Bronchial epithelial cell (primary cell): ENCODE data around the gene VWA5B1. TPM values are rescaled to one million over a fixed set of nuclear protein-coding genes. Genes with fewer than 3 reads are reported as not detected.
A peak's percentile ranks its signal among the peaks of the same experiment; 100 is the strongest.

Experiments used
- DNase-seq: peaks from one replicate; pipeline ENCODE4 v3.0.0-alpha.2; 2010; ENCODE audit warnings: low read depth
- FAIRE-seq: peaks from 2 replicates; lab custom pipeline; 2011; peaks lifted over from hg19 to GRCh38; lab: Jason Lieb, UNC
- H3K27me3 ChIP-seq: 2 replicates; pipeline ENCODE4 v1.5.1; 2011; ENCODE audit warnings: low read length; ENCODE audit not compliant: control insufficient read depth, insufficient read depth
- H3K36me3 ChIP-seq: 2 replicates; pipeline ENCODE4 v1.5.1; 2011; ENCODE audit warnings: low read length; ENCODE audit not compliant: control insufficient read depth, insufficient read depth
- H3K4me3 ChIP-seq: 2 replicates; pipeline ENCODE4 v1.5.1; 2011; ENCODE audit warnings: mild to moderate bottlenecking, low read depth, low read length, control low read depth
- total RNA-seq: library from RNA; depleted of rRNA; stranded (reverse); fragments of >200 nt; gene quantifications from 2 replicates; pipeline ENCODE4 v1.2.1, GENCODE V29; 2014
- TF ChIP-seq, protein P1 (sequence below): IDR thresholded peaks from 2 replicates; pipeline ENCODE4 v1.5.1; 2011; ENCODE audit warnings: mild to moderate bottlenecking, moderate library complexity, low read length, control low read depth, inconsistent platforms; ENCODE audit not compliant: insufficient read depth, severe bottlenecking

Gene VWA5B1
- total RNA-seq, 1 donor from 2014 or later, result not detected

DNA sequence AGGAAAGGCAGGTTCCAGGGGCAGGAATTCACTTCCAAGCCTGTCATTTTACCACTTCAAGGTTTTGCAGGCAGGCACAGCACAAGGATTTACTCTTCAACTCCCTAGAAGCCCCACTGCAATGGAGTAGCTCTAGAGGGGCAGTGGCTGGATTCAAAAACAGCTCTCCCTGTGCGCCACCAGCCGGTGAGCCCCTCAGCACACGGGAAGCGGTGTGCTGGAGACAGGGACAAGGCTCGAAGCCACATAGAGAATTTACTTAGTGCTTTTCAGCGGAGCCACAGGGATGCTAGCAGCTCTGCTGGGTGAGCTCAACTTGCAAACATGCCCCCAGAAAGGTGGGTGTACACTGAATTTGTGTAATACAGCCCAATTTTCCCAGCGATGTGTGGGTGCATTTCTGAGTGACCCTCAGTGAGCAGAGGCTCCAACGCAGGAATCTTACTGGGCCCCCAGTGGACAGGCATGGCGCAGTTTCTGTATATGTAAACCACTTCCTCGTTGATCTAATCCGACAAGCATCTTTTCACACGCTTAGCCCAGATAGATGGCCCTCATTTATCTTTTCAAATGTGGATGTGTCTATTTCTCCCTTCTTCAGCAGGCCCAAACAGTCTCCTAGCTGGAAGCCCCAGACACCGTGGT lies 10.9 kb downstream of the VWA5B1 start:
- DNase-seq (no peak), FAIRE-seq (no peak)
- H3K36me3 ChIP-seq, result no peaks in the 10 kb centered on the region
- TF ChIP-seq, protein P1, sequence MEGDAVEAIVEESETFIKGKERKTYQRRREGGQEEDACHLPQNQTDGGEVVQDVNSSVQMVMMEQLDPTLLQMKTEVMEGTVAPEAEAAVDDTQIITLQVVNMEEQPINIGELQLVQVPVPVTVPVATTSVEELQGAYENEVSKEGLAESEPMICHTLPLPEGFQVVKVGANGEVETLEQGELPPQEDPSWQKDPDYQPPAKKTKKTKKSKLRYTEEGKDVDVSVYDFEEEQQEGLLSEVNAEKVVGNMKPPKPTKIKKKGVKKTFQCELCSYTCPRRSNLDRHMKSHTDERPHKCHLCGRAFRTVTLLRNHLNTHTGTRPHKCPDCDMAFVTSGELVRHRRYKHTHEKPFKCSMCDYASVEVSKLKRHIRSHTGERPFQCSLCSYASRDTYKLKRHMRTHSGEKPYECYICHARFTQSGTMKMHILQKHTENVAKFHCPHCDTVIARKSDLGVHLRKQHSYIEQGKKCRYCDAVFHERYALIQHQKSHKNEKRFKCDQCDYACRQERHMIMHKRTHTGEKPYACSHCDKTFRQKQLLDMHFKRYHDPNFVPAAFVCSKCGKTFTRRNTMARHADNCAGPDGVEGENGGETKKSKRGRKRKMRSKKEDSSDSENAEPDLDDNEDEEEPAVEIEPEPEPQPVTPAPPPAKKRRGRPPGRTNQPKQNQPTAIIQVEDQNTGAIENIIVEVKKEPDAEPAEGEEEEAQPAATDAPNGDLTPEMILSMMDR, result no peak
- H3K4me3 ChIP-seq, result no peak overlapping the region
- peaks cover 5% of the 10 kb centered on the region for H3K27me3 ChIP-seq

GRCh38 chr1:20302108-20302471 lies 11.4 kb downstream of the VWA5B1 start:
- H3K27me3 ChIP-seq, result peaks cover 5% of the 10 kb centered on the region
- FAIRE-seq (no peak), DNase-seq (peak; percentile 56)
- TF ChIP-seq, protein P1, result no peak
- H3K4me3 ChIP-seq, result no peak overlapping the region
- no peaks in the 10 kb centered on the region for H3K36me3 ChIP-seq

DNA sequence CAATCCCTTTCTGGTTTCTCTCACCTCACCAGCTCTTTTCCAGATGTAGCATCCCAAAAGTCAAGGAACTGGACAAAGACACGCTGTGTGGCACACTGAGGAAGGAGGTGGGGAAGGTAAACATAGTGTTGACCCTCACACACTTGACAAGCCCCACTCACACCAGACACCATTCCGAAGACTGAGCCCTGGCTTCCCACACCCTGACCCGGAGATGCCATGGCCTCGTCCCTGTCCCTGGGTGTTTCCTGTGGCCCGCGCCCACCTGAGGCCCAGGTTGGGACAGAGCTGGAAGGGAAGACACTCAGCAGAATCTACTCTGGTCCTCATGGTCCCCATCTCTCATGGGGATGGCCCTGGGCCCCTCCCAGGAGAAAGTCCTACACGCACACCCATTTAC lies 16.4 kb downstream of the VWA5B1 start:
- no peak for DNase-seq
- H3K4me3 ChIP-seq, result no peak overlapping the region
- no peak for FAIRE-seq
- no peaks in the 10 kb centered on the region for H3K36me3 ChIP-seq
- TF ChIP-seq, protein P1, result no peak
- peaks cover 4% of the 10 kb centered on the region for H3K27me3 ChIP-seq

DNA sequence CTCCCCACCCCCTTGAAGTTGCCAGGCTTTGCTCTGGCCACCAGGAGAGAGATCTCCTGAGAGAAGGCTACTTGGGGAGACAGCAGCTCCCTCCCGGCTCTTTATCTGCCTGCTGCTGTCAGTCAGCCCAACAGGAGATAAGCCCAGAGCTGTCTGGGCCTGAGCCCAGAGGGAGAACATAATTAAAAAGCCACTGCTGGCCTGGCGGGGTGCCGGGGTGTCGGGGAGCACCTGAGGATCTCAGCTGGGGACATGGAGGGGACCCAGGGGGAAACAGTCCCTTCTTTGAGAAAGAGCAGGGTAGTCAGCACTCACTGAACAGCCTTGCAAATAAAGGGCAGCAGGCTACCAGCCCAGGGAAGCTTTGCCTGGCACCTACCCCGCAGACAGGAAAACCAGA lies 17.9 kb downstream of the VWA5B1 start:
- FAIRE-seq (no peak), DNase-seq (no peak)
- Histone ChIP-seq H3K27me3 (peaks cover 2% of the 10 kb centered on the region), H3K4me3 (no peak overlapping the region), H3K36me3 (no peaks in the 10 kb centered on the region)
- TF ChIP-seq, protein P1, result no peak

DNA sequence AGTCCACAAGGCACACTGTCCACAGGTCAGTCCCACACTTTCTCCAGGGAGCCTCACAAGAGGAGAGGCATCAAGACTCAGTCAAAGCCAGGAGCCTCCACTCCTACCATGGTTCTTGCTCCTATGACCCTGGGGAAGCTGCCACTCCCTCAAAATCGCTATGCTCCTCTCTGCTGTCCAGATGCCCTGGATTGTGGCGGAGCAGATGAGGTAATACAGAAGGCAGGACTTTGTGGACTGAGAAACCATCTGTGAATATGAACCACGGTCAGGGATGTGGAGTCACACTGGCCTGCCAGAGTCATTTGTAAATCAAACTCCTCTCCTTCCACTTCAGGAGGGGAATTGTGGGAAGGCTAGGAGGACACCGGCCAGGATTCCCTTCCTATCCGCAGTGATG lies 20.6 kb downstream of the VWA5B1 start:
- Histone ChIP-seq H3K27me3 (peaks cover 4% of the 10 kb centered on the region), H3K4me3 (no peak overlapping the region), H3K36me3 (no peaks in the 10 kb centered on the region)
- TF ChIP-seq, protein P1, result no peak
- no peak for DNase-seq
- no peak for FAIRE-seq

DNA sequence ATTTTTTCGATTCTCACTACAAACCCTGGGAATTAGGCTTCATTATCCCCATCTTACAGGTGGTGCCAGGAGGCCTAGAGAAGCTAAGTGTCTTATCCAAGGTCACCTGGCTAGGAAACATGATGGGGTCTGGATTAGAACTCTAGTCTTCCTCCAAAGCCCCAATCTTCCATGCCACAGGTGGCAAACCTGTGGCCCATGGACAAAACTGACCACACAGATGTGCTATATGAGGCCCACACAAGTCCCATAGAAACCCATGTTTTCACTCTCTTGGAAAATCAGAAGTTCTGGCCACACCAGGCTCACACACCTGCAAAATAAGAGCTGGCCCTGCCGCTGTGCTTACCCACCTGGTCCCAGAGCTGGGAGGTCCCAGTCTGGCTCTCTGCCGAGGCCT lies 21.6 kb downstream of the VWA5B1 start:
- Histone ChIP-seq H3K27me3 (peaks cover 4% of the 10 kb centered on the region), H3K36me3 (no peaks in the 10 kb centered on the region), H3K4me3 (no peak overlapping the region)
- no peak for DNase-seq
- FAIRE-seq, result no peak
- TF ChIP-seq, protein P1, result no peak
